CD14-positive monocyte (primary cell): Measurements from ENCODE around the gene SDR42E1. TPM values are rescaled to one million over a fixed set of nuclear protein-coding genes. Genes with fewer than 3 reads are reported as not detected.

ENCODE experiments used
- DNase-seq, 3 donors: peaks; one replicate each; pipeline ENCODE4 v3.0.0-alpha.2; 2011 to 2022
- H2AFZ ChIP-seq: 2 replicates; pipeline ENCODE4 v1.6.0; 2012; ENCODE audit warnings: mild to moderate bottlenecking, low read depth, low read length, inconsistent platforms; ENCODE audit not compliant: insufficient read depth, poor library complexity, severe bottlenecking
- H3K27ac ChIP-seq, 2 donors: 1 replicate in 1 of 2; 2 replicates in 1 of 2; pipeline ENCODE4 v1.5.1; 2012 to 2013; ENCODE audit warnings: low read length in 2 of 2, control low read depth in 1 of 2, inconsistent platforms in 1 of 2, low read depth in 1 of 2, mild to moderate bottlenecking in 1 of 2
- H3K27me3 ChIP-seq, 2 donors: one replicate each; pipeline versions ENCODE4 v1.6.0 to v1.6.1; 2011 to 2013; ENCODE audit warnings: low read length in 2 of 2; ENCODE audit not compliant: control insufficient read depth in 2 of 2, insufficient read depth in 2 of 2
- H3K36me3 ChIP-seq, 2 donors: replicated peaks in 1 of 2; 1 replicate in 1 of 2; 2 replicates in 1 of 2; pipeline versions ENCODE4 v1.5.1 to v1.6.1; 2012 to 2013; ENCODE audit warnings: low read length in 2 of 2, control low read depth in 1 of 2, inconsistent platforms in 1 of 2, mild to moderate bottlenecking in 1 of 2; ENCODE audit not compliant: insufficient read depth in 2 of 2, control insufficient read depth in 1 of 2
- H3K4me1 ChIP-seq, 2 donors: 1 replicate in 1 of 2; 2 replicates in 1 of 2; pipeline versions ENCODE4 v1.5.1 to v1.6.1; 2012 to 2013; ENCODE audit warnings: low read length in 2 of 2, control low read depth in 1 of 2, inconsistent platforms in 1 of 2, mild to moderate bottlenecking in 1 of 2, moderate library complexity in 1 of 2; ENCODE audit not compliant: insufficient read depth in 2 of 2, control insufficient read depth in 1 of 2
- H3K4me2 ChIP-seq: replicated peaks from 2 replicates; pipeline ENCODE3; 2012; ENCODE audit warnings: low read length, moderate library complexity, mild to moderate bottlenecking; ENCODE audit not compliant: poor library complexity, severe bottlenecking; ENCODE audit errors: extremely low read depth
- H3K4me3 ChIP-seq, 3 experiments: fragments of 200-600 bp in 1 of 3; sonication (generic) in 1 of 3; replicated peaks in 1 of 3; 1 replicate in 2 of 3; 2 replicates in 1 of 3; pipeline ENCODE4 v1.5.1; 2011 to 2013; ENCODE audit warnings: low read length in 3 of 3, mild to moderate bottlenecking in 3 of 3, control low read depth in 2 of 3, low read depth in 2 of 3, inconsistent platforms in 1 of 3, moderate library complexity in 1 of 3
- H3K79me2 ChIP-seq: 2 replicates; pipeline ENCODE4 v1.6.0; 2012; ENCODE audit warnings: mild to moderate bottlenecking, control low read depth, inconsistent platforms, low read length, moderate library complexity; ENCODE audit not compliant: insufficient read depth
- H3K9ac ChIP-seq: 2 replicates; pipeline ENCODE4 v1.6.0; 2017; ENCODE audit warnings: low read length, mild to moderate bottlenecking; ENCODE audit not compliant: insufficient read depth, poor library complexity, severe bottlenecking
- H3K9me3 ChIP-seq, 2 donors: replicated peaks in 1 of 2; 1 replicate in 1 of 2; 2 replicates in 1 of 2; pipeline versions ENCODE4 v1.5.1 to v1.6.1; 2012 to 2013; ENCODE audit warnings: low read length in 2 of 2, control low read depth in 1 of 2; ENCODE audit not compliant: control insufficient read depth in 1 of 2, insufficient read depth in 1 of 2
- H4K20me1 ChIP-seq: 2 replicates; pipeline ENCODE4 v1.6.0; 2012; ENCODE audit warnings: mild to moderate bottlenecking, low read length, control low read depth, moderate library complexity; ENCODE audit not compliant: insufficient read depth
- H3K27ac Mint-ChIP-seq, 7 donors: one replicate each; pipeline ENCODE4 v1.8.0; 2020; ENCODE audit warnings: mild to moderate bottlenecking in 7 of 7, mixed read lengths in 7 of 7, moderate library complexity in 6 of 7, inconsistent platforms in 2 of 7
- H3K27me3 Mint-ChIP-seq, 3 donors: one replicate each; pipeline ENCODE4 v1.8.0; 2021 to 2022; ENCODE audit warnings: low read depth in 3 of 3, mild to moderate bottlenecking in 3 of 3, mixed read lengths in 3 of 3, moderate library complexity in 3 of 3, inconsistent platforms in 1 of 3
- H3K36me3 Mint-ChIP-seq, 2 donors: one replicate each; pipeline ENCODE4 v1.8.0; 2020; ENCODE audit warnings: mixed read lengths in 2 of 2, inconsistent platforms in 1 of 2, mild to moderate bottlenecking in 1 of 2
- H3K4me1 Mint-ChIP-seq: one replicate; pipeline ENCODE4 v1.8.0; 2020; ENCODE audit warnings: mild to moderate bottlenecking, mixed read lengths
- H3K4me3 Mint-ChIP-seq, 2 donors: one replicate each; pipeline ENCODE4 v1.8.0; 2020; ENCODE audit warnings: mild to moderate bottlenecking in 2 of 2, mixed read lengths in 2 of 2, moderate library complexity in 1 of 2
- H3K9me3 Mint-ChIP-seq, 7 donors: one replicate each; pipeline ENCODE4 v1.8.0; 2020 to 2022; ENCODE audit warnings: mixed read lengths in 7 of 7, mild to moderate bottlenecking in 6 of 7, moderate library complexity in 6 of 7, inconsistent platforms in 2 of 7
- WGBS: methylation state at CpG from one replicate; pipeline ENCODE4 v1.1.5; 2013; ENCODE audit warnings: missing lambda C conversion rate; ENCODE audit not compliant: insufficient coverage; 5-methylcytosine and 5-hydroxymethylcytosine counted together
- intact Hi-C, 2 donors: fragments of 100-400 bp; cut with micrococcal nuclease; formaldehyde crosslinking; loops; one replicate each; pipeline versions ENCODE4 v1.15.0 to v1.15.1; 2023
- polyA plus RNA-seq, 3 donors: library from polyadenylated mRNA; depleted of rRNA in 1 of 3; unstranded in 2 of 3; stranded (reverse) in 1 of 3; fragments of 300-500 nt in 2 of 3; fragments of >200 nt in 1 of 3; fragmentation: Illumina TruSeq in 2 of 3; gene quantifications; 1 replicate in 2 of 3; 2 replicates in 1 of 3; pipeline ENCODE4 v1.2.3, GENCODE V29; 2012 to 2021
- TF ChIP-seq, protein P1 (sequence below): fragments of 200-600 bp; IDR thresholded peaks from one replicate; pipeline ENCODE4 v1.8.0; 2022; ENCODE audit warnings: antibody characterized with exemption, mild to moderate bottlenecking

The SDR42E1 gene
- polyA plus RNA-seq, 3 donors = under 0.01 TPM; not detected in 2

GRCh38 chr16:82023206-82023605 is 11.9 kb upstream of the SDR42E1 start:
- H3K27ac Mint-ChIP-seq = no peak overlapping the region
- Histone ChIP-seq H3K4me3 (no peak overlapping the region), H4K20me1 (no peaks in the 10 kb centered on the region), H3K79me2 (no peaks in the 10 kb centered on the region), H3K4me1 (no peaks in the 10 kb centered on the region), H3K36me3 (no peaks in the 10 kb centered on the region), H3K27me3 (peaks cover 0 to 3% of the 10 kb centered on the region in 2 donors), H2AFZ (no peak overlapping the region), H3K9ac (no peak overlapping the region), H3K9me3 (no peaks in the 10 kb centered on the region), H3K4me2 (no peak overlapping the region), H3K27ac (no peak overlapping the region)
- DNase-seq = no peak
- intact Hi-C loops = no loop called here
- no peaks in the 10 kb centered on the region for H3K36me3 Mint-ChIP-seq
- WGBS = no CpG with 5 or more reads among the region's 7 CpGs
- H3K4me3 Mint-ChIP-seq = no peak overlapping the region
- TF ChIP-seq, protein P1, sequence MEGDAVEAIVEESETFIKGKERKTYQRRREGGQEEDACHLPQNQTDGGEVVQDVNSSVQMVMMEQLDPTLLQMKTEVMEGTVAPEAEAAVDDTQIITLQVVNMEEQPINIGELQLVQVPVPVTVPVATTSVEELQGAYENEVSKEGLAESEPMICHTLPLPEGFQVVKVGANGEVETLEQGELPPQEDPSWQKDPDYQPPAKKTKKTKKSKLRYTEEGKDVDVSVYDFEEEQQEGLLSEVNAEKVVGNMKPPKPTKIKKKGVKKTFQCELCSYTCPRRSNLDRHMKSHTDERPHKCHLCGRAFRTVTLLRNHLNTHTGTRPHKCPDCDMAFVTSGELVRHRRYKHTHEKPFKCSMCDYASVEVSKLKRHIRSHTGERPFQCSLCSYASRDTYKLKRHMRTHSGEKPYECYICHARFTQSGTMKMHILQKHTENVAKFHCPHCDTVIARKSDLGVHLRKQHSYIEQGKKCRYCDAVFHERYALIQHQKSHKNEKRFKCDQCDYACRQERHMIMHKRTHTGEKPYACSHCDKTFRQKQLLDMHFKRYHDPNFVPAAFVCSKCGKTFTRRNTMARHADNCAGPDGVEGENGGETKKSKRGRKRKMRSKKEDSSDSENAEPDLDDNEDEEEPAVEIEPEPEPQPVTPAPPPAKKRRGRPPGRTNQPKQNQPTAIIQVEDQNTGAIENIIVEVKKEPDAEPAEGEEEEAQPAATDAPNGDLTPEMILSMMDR = no peak
- H3K4me1 Mint-ChIP-seq = no peaks in the 10 kb centered on the region
- H3K27me3 Mint-ChIP-seq = peaks cover 13 to 35% (median 18%) of the 10 kb centered on the region in 3 donors
- peaks cover 0 to 3% (median 0%) of the 10 kb centered on the region in 7 donors for H3K9me3 Mint-ChIP-seq

DNA sequence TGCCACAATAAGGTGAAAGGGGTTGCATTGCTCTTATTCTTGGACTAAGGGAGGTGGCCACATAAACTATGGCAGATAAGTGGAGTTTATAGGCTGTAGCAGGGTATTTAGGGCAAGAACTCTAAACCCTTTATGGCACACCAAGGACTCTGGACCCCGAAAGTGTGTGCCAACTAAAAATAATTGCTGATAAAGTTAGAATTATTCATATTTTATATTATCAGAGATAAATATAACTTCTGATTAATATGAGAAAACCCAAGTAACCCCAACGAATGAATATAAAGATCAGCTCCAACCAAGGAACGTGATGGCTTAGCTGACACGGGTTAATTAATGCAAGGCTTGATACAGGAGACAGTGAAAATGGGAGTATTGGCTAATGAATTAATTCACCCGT is 8.8 kb upstream of the SDR42E1 start:
- 82% methylated on average over 2 of the region's 5 CpGs for WGBS
- intact Hi-C loops = no loop called here

More for the DNA sequence above, 8.8 kb upstream of the SDR42E1 start:
- H3K9ac ChIP-seq = no peak overlapping the region
- Mint-ChIP-seq H3K4me1 (no peaks in the 10 kb centered on the region), H3K36me3 (no peaks in the 10 kb centered on the region), H3K4me3 (no peak overlapping the region), H3K27ac (no peak overlapping the region), H3K9me3 (peaks cover 0 to 5% (median 0%) of the 10 kb centered on the region in 7 donors), H3K27me3 (peaks cover 12 to 30% (median 18%) of the 10 kb centered on the region in 3 donors)
- peaks cover 0 to 3% of the 10 kb centered on the region in 2 donors for H3K9me3 ChIP-seq
- H3K79me2 ChIP-seq = no peaks in the 10 kb centered on the region
- TF ChIP-seq, protein P1 = no peak
- H3K4me3 ChIP-seq = no peak overlapping the region
- H2AFZ ChIP-seq = no peak overlapping the region
- no peak for DNase-seq
- H3K4me1 ChIP-seq = no peaks in the 10 kb centered on the region
- peaks cover 0 to 3% of the 10 kb centered on the region in 2 donors for H3K27me3 ChIP-seq
- H3K4me2 ChIP-seq = no peak overlapping the region
- H3K27ac ChIP-seq = no peak overlapping the region
- H4K20me1 ChIP-seq = no peaks in the 10 kb centered on the region
- no peaks in the 10 kb centered on the region for H3K36me3 ChIP-seq
